BJ (cell line): ENCODE data around the gene KCNIP4. TPM values are rescaled to one million over a fixed set of nuclear protein-coding genes. Genes with fewer than 3 reads are reported as not detected.

ENCODE experiments used
- CTCF ChIA-PET: fragments of 350-600 bp; formaldehyde crosslinking; extraction: SDS; loops from one replicate; lab custom pipeline; 2021; ENCODE audit warnings: antibody characterized with exemption, inconsistent platforms; lab: Yijun Ruan, JAX
- POLR2A ChIA-PET: fragments of 300-600 bp; sonication (Branson Sonifier 250); formaldehyde crosslinking; extraction: SDS; loops from one replicate; lab custom pipeline; 2021; ENCODE audit warnings: antibody characterized with exemption; lab: Charles Lee
- DNase-seq: peaks from one replicate; pipeline ENCODE4 v3.0.0-alpha.2; 2011; ENCODE audit warnings: low read depth
- H3K27me3 ChIP-seq: 2 replicates; pipeline ENCODE4 v1.6.0; 2011; ENCODE audit warnings: low read length; ENCODE audit not compliant: control insufficient read depth, insufficient read depth
- H3K36me3 ChIP-seq: 2 replicates; pipeline ENCODE4 v1.5.1; 2011; ENCODE audit warnings: low read length; ENCODE audit not compliant: control insufficient read depth, insufficient read depth
- H3K4me3 ChIP-seq: 2 replicates; pipeline ENCODE4 v1.5.1; 2011; ENCODE audit warnings: low read depth, mild to moderate bottlenecking, control low read depth, low read length
- CTCF ChIP-seq: IDR thresholded peaks from 2 replicates; pipeline ENCODE4 v1.5.1; 2011; ENCODE audit warnings: low read depth, mild to moderate bottlenecking, control low read depth, inconsistent platforms, low read length, moderate library complexity; ENCODE audit not compliant: insufficient read depth
- polyA plus RNA-seq: library from polyadenylated mRNA; depleted of rRNA; stranded (reverse); fragments of >200 nt; gene quantifications from 2 replicates; pipeline ENCODE4 v1.2.3, GENCODE V29; 2011

The KCNIP4 gene
- polyA plus RNA-seq, 1 experiment: not detected

GRCh38 chr4:21118301-21118700 lies 830.3 kb downstream of the KCNIP4 start:
- CTCF ChIA-PET: no interaction called here
- Histone ChIP-seq H3K27me3 (no peaks in the 10 kb centered on the region), H3K4me3 (no peak overlapping the region), H3K36me3 (no peaks in the 10 kb centered on the region)
- DNase-seq: no peak
- POLR2A ChIA-PET: no interaction called here
- no peak for TF ChIP-seq CTCF

- ChIA-PET POLR2A (no interaction called here), CTCF (no interaction called here)
- TF ChIP-seq CTCF: no peak
- Histone ChIP-seq H3K36me3 (no peaks in the 10 kb centered on the region), H3K27me3 (no peaks in the 10 kb centered on the region), H3K4me3 (no peak overlapping the region)
- no peak for DNase-seq
Measured at GRCh38 chr4:21117541-21118180, 830.9 kb downstream of the KCNIP4 start.

- Histone ChIP-seq H3K4me3 (no peak overlapping the region), H3K27me3 (no peaks in the 10 kb centered on the region), H3K36me3 (no peaks in the 10 kb centered on the region)
- CTCF ChIA-PET: interaction anchor here (1.2 kb wide), 1 partner anchor 345 kb away, joined by 3 read pairs; no protein-coding TSS in a partner anchor
- POLR2A ChIA-PET: interaction anchor here (0.6 kb wide), 1 partner anchor 290 kb away, joined by 4 read pairs; no protein-coding TSS in a partner anchor
- DNase-seq: no peak
- TF ChIP-seq CTCF: no peak
Measured at GRCh38 chr4:21113496-21114223, 834.9 kb downstream of the KCNIP4 start.

DNA sequence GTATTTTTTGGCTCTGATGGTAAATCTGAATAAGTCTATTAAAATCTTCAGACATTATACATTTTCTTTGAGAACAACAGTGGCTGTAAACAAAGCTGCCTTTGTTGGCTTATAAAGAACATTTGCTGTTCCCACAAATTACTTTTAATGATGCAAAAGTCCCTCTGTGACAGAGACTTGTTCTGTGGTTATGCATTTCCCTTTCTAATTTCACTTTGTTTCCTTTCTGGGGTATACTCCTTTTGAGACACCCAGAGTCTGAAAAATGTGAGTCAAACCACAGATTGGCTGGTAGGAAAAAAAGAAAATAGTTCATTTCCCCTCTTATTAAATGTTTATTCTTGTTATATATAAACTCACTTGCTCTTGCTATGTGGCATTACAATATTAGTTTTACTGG lies 845.9 kb downstream of the KCNIP4 start:
- no peaks in the 10 kb centered on the region for H3K36me3 ChIP-seq
- TF ChIP-seq CTCF: no peak
- H3K4me3 ChIP-seq: no peak overlapping the region
- ChIA-PET POLR2A (no interaction called here), CTCF (no interaction called here)
- H3K27me3 ChIP-seq: no peaks in the 10 kb centered on the region
- no peak for DNase-seq

DNA sequence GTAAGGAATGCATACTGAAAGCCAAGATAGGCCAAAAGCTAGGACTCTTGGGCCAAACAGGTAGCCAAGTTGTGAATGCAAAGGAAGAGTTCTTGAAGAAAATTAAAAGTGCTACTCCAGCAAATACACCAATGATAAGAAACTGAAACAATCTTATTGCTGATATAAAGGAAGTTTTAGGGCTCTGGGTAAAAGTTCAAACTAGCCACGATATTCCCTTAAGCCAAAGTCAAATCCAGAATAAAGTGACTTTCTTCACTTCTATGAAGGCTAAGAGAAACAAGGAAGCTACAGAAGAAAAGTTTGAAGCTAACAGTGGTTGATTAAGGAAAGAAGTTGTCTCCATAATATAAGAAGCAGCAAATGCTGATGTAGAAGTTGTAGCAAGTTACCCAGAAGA lies 850.7 kb downstream of the KCNIP4 start:
- ChIA-PET CTCF (no interaction called here), POLR2A (no interaction called here)
- H3K27me3 ChIP-seq: no peaks in the 10 kb centered on the region
- H3K4me3 ChIP-seq: no peak overlapping the region
- DNase-seq: no peak
- H3K36me3 ChIP-seq: no peaks in the 10 kb centered on the region
- TF ChIP-seq CTCF: no peak
